Nephron (organoid): Measurements from ENCODE around the gene TNFSF18.

Experiments
- H3K27ac Mint-ChIP-seq, 3 experiments: 2 replicates each; pipeline ENCODE4 v1.8.0; 2020; ENCODE audit warnings: mixed read lengths in 3 of 3, mild to moderate bottlenecking in 2 of 3, moderate library complexity in 1 of 3
- H3K27me3 Mint-ChIP-seq: 2 replicates; pipeline ENCODE4 v1.8.0; 2021; ENCODE audit warnings: low read depth, mild to moderate bottlenecking, moderate library complexity, mixed read lengths
- H3K36me3 Mint-ChIP-seq: 2 replicates; pipeline ENCODE4 v1.8.0; 2020; ENCODE audit warnings: low read depth, mixed read lengths
- H3K4me1 Mint-ChIP-seq: 2 replicates; pipeline ENCODE4 v1.8.0; 2020; ENCODE audit warnings: mixed read lengths
- H3K4me3 Mint-ChIP-seq, 3 experiments: 2 replicates each; pipeline ENCODE4 v1.8.0; 2020; ENCODE audit warnings: mild to moderate bottlenecking in 3 of 3, mixed read lengths in 3 of 3, moderate library complexity in 2 of 3
- H3K9me3 Mint-ChIP-seq: 2 replicates; pipeline ENCODE4 v1.8.0; 2020; ENCODE audit warnings: mixed read lengths
- CTCF ChIP-seq, 3 experiments: fragments of 200-600 bp; sonication (generic); IDR thresholded peaks; one replicate each; pipeline ENCODE4 v1.5.0; 2021; ENCODE audit warnings: antibody characterized with exemption in 3 of 3; ENCODE audit not compliant: unreplicated experiment in 3 of 3

TNFSF18 gene

GRCh38 chr1:172999349-172999748 lies 51.4 kb downstream of the TNFSF18 start:
- H3K4me1 Mint-ChIP-seq, result no peaks in the 10 kb centered on the region
- no peaks in the 10 kb centered on the region for H3K36me3 Mint-ChIP-seq
- no peak overlapping the region for H3K4me3 Mint-ChIP-seq
- TF ChIP-seq CTCF (IDR thresholded peaks at IDR 0.05; ENCODE audit: unreplicated experiment in 3 of 3), result no peak
- H3K9me3 Mint-ChIP-seq, result peaks cover 38% of the 10 kb centered on the region
- no peak overlapping the region for H3K27ac Mint-ChIP-seq
- no peaks in the 10 kb centered on the region for H3K27me3 Mint-ChIP-seq

- H3K4me1 Mint-ChIP-seq, result no peaks in the 10 kb centered on the region
- H3K9me3 Mint-ChIP-seq, result peaks cover 34% of the 10 kb centered on the region
- H3K27ac Mint-ChIP-seq, result no peak overlapping the region
- H3K36me3 Mint-ChIP-seq, result no peaks in the 10 kb centered on the region
- no peak for TF ChIP-seq CTCF (IDR thresholded peaks at IDR 0.05; ENCODE audit: unreplicated experiment in 3 of 3)
- no peak overlapping the region for H3K4me3 Mint-ChIP-seq
- no peaks in the 10 kb centered on the region for H3K27me3 Mint-ChIP-seq
Measured at GRCh38 chr1:172997941-172998361, 52.8 kb downstream of the TNFSF18 start.

- TF ChIP-seq CTCF (IDR thresholded peaks at IDR 0.05; ENCODE audit: unreplicated experiment in 3 of 3), result no peak
- Mint-ChIP-seq H3K27me3 (no peaks in the 10 kb centered on the region), H3K4me3 (no peak overlapping the region), H3K9me3 (peaks cover 16% of the 10 kb centered on the region), H3K27ac (no peak overlapping the region), H3K36me3 (no peaks in the 10 kb centered on the region), H3K4me1 (no peaks in the 10 kb centered on the region)
Measured at GRCh38 chr1:172993640-172994039, 57.1 kb downstream of the TNFSF18 start.

GRCh38 chr1:172991674-172992400 lies 58.9 kb downstream of the TNFSF18 start:
- H3K9me3 Mint-ChIP-seq, result peaks cover 10% of the 10 kb centered on the region
- no peak overlapping the region for H3K27ac Mint-ChIP-seq
- H3K4me3 Mint-ChIP-seq, result no peak overlapping the region
- no peaks in the 10 kb centered on the region for H3K36me3 Mint-ChIP-seq
- no peak for TF ChIP-seq CTCF (IDR thresholded peaks at IDR 0.05; ENCODE audit: unreplicated experiment in 3 of 3)
- no peaks in the 10 kb centered on the region for H3K27me3 Mint-ChIP-seq
- H3K4me1 Mint-ChIP-seq, result no peaks in the 10 kb centered on the region

GRCh38 chr1:172990598-172991215 lies 60.0 kb downstream of the TNFSF18 start:
- Mint-ChIP-seq H3K36me3 (no peaks in the 10 kb centered on the region), H3K9me3 (peaks cover 5% of the 10 kb centered on the region), H3K4me3 (no peak overlapping the region), H3K27me3 (no peaks in the 10 kb centered on the region), H3K4me1 (no peaks in the 10 kb centered on the region), H3K27ac (no peak overlapping the region)
- no peak for TF ChIP-seq CTCF (IDR thresholded peaks at IDR 0.05; ENCODE audit: unreplicated experiment in 3 of 3)
